ENCODE results near the gene MUC21.

The MUC21 gene

GRCh38 chr6:30944051-30944450 is 39.5 kb upstream of the MUC21 start:
- no peak for TF ChIP-seq CTCF (IDR thresholded peaks at IDR 0.05)

GRCh38 chr6:30945281-30945680 is 38.2 kb upstream of the MUC21 start:
- TF ChIP-seq CTCF (IDR thresholded peaks at IDR 0.05): no peak

- no peak for TF ChIP-seq CTCF (IDR thresholded peaks at IDR 0.05)
These were observed 36.3 kb upstream of the MUC21 start for GRCh38 chr6:30947231-30947630.

GRCh38 chr6:30948811-30949210 is 34.7 kb upstream of the MUC21 start:
- no peak for TF ChIP-seq CTCF (IDR thresholded peaks at IDR 0.05)

- TF ChIP-seq CTCF (IDR thresholded peaks at IDR 0.05): no peak
These were observed 31.5 kb upstream of the MUC21 start for GRCh38 chr6:30951907-30952469.

- TF ChIP-seq CTCF (IDR thresholded peaks at IDR 0.05): no peak
These were observed 28.7 kb upstream of the MUC21 start for GRCh38 chr6:30954631-30955366.

- no peak for TF ChIP-seq CTCF (IDR thresholded peaks at IDR 0.05)
These were observed 28.0 kb upstream of the MUC21 start for GRCh38 chr6:30955367-30956042.
